GM21786 (cell line): ENCODE results near the gene NUP155.
A peak's percentile ranks its signal among the peaks of the same experiment; 100 is the strongest.
"Not testable (repeated sequence)": the region's sequence is repeated elsewhere in the genome, so short reads cannot be mapped to it uniquely, and the experiment has no call there.

Experiments
- ATAC-seq: cut with Tn5 transposase; IDR thresholded peaks from one replicate; pipeline ENCODE4 v1.9.1; 2021; ENCODE audit not compliant: unreplicated experiment

Gene NUP155

DNA sequence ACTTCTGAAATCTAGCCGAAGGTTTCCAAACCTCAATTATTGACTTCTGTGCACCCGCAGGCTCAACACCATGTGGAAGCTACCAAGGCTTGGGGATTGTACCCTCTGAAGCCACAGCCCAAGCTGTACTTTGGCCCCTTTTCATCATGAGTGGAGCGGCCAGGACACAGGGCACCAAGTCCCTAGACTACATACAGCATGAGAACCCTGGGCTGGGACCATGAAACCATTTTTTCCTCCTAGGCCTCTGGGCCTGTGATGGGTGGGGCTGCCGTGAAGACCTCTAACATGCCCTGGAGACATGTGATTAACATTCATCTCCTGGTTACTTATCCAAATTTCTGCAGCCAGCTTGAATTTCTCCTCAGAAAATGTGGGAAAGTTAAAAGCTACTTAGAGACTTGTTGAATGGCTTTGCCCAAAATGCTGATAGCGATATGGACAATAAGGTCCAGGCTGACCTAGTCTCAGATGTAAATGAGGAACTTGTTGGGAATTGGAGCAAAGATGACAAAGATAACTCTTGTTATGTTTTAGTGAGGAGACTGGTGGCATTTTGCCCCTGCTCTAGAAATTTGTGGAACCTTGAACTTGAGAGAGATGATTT lies 87.6 kb downstream of the NUP155 start:
- no peak for ATAC-seq

GRCh38 chr5:37275511-37275910 lies 95.4 kb downstream of the NUP155 start:
- no peak for ATAC-seq

- ATAC-seq: no peak
Observed at GRCh38 chr5:37272511-37272910, 98.4 kb downstream of the NUP155 start.

DNA sequence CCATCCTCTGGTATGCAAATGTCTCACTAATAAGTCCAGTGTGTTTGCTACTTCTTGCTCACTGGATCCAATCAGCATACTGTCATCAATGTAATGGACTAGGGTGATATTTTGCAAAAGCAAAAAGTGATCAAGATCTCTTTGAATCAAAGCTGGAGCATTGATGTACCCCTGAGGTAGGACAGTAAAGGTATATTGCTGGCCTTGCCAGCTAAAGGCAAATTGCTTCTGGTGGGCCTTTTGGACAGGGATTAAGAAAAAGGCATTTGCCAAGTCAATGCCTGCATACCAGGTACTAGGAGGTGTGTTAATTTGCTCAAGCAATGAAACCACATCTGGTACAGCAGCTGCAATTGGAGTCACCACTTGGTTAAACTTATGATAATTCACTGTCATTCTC lies 102.8 kb downstream of the NUP155 start:
- not testable (repeated sequence) for ATAC-seq

- no peak for ATAC-seq
Observed at GRCh38 chr5:37255774-37256358, 115.0 kb downstream of the NUP155 start.

DNA sequence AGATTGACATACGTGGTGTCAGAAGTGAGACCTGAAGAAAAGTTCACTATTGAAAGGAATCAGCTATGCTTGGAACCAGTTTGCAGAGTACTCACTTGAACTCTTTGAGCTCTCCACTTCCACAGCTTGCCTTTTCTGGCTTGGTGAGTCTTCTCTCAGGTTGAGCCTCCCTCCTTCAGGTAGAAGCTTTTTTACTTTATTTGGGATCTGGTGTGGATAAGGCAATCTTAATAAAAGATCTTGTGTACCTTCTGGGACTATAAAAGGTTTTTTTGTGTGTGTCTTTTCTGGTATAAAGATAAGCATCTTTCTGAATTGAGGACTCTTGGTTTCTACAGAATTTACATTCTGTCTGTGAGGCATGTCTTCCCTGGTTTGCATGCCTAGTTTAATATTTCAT lies 116.3 kb downstream of the NUP155 start:
- ATAC-seq: no peak

GRCh38 chr5:37251665-37252064 lies 119.2 kb downstream of the NUP155 start:
- ATAC-seq: no peak

GRCh38 chr5:37249815-37250164 lies 121.1 kb downstream of the NUP155 start:
- no peak for ATAC-seq

DNA sequence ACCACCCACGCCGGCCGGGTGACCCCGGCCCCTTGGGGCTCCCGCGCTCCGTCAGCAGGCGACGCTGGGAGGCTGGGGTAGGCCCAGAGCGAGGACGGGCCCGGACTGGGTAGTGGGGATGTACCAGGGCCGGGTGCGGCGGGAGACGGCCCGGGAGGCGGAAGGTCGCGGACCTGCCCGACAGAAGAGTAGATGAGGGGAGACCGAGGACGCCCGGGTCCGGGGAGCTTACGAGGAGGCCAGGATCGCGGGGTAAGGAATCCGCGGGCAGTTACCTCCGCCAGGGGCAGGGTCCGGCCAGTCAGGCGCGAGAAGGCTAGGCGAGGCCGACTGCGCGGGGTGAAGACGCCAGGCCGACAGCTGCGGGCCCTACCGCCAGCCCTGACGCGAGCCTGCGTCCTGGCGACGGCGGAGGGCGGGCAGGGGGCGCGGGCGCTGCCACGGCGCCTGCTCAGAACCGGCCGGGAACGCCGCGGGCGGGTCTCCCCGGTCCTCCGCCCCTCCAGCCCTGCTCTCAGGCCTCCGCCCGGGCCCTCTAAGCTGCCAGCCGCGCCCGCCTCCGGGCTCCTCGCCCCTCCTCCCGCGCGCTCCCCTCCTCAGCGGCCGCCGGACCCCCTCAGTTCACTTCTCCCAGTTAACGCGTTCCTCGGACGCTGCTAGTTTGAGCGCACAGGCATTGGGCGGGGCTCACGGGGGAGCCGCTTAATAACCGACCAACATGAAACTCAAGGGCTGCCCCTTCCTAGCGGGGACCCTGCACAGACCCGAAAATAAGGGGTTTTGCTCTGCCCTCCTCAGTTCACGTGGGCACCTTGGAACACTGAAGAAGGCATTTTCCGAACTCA lies 121.7 kb downstream of the NUP155 start, which contains the start of gene CPLANE1:
TSS of gene CPLANE1 (minus strand) at position 407 of the 845 bp plus-strand sequence. CDS start 1,678 bp downstream, outside the sequence.
- peak; percentile 90 for ATAC-seq

DNA sequence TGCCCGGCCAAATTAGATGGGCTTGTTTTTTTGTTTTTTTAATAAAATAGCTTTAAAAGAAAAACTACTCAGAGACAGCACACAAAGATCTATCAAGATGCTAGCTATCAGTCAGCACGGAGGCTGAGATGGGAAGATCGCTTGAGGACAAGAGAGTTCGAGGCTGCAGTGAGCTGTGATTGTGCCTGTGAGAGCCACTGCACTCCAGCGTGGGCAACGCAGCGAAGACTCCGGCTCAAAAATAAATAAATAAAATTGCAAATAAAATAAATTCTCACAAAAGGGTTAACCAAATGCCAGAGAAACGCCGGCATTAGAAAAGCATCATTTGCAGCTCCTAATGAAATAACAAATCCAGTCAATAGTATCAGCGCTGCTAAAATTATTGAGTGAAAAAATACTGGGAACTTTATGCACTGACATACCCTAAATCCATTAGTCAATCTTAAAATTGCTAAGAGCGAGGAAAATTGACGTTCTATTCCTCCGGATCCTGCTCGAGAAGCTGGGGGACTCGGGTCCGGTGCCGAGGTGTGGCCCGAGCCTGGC lies 122.4 kb downstream of the NUP155 start:
- no peak for ATAC-seq

DNA sequence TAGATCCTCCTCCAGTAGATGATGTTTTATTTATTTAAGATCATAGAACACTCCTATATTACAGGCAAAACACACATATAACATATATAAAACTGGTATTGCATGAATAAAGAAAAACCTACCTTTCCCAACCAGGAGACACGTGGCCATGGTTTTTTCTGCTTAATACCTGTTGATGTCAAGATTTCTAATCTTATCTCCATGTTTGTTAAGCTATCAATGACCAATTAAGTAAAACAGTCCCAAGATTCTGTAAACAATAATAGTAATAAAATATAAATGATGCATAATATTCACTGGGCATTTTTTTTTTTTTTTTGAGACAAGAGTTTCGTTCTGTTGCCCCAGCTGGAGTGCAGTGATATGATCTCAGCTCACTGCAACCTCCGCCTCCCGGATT lies 123.4 kb downstream of the NUP155 start:
- ATAC-seq: no peak

- no peak for ATAC-seq
Observed at GRCh38 chr5:37247036-37247435, 123.9 kb downstream of the NUP155 start.
